MM.1S (cell line): ENCODE data around the gene FAM186B.
A peak's percentile ranks its signal among the peaks of the same experiment; 100 is the strongest.

ENCODE experiments used
- DNase-seq: peaks from one replicate; pipeline ENCODE4 v3.0.0-alpha.2; 2015
- H2AFZ ChIP-seq: fragments of 300-600 bp; sonication (generic); 2 replicates; pipeline ENCODE4 v1.6.0; 2016; ENCODE audit warnings: antibody characterized with exemption, low read length
- H3F3A ChIP-seq: fragments of 300-600 bp; sonication (generic); 2 replicates; pipeline ENCODE4 v1.6.1; 2016; ENCODE audit warnings: mild to moderate bottlenecking, antibody characterized with exemption, low read length, moderate library complexity, mixed read lengths; ENCODE audit not compliant: insufficient read depth
- H3K27ac ChIP-seq: fragments of 300-600 bp; sonication (generic); 2 replicates; pipeline ENCODE4 v1.5.1; 2016; ENCODE audit warnings: mild to moderate bottlenecking, low read length
- H3K27me3 ChIP-seq: fragments of 300-600 bp; sonication (generic); replicated peaks from 2 replicates; pipeline ENCODE4 v1.6.0; 2016; ENCODE audit warnings: low read length; ENCODE audit not compliant: insufficient read depth
- H3K36me3 ChIP-seq: fragments of 300-600 bp; sonication (generic); replicated peaks from 2 replicates; pipeline ENCODE4 v1.6.1; 2016; ENCODE audit warnings: mild to moderate bottlenecking, low read length, mixed read lengths; ENCODE audit not compliant: insufficient read depth
- H3K4me1 ChIP-seq: fragments of 300-600 bp; sonication (generic); 2 replicates; pipeline ENCODE4 v1.6.1; 2016; ENCODE audit warnings: low read length, mixed read lengths
- H3K4me2 ChIP-seq: fragments of 300-600 bp; sonication (generic); 2 replicates; pipeline ENCODE4 v1.6.0; 2016; ENCODE audit warnings: low read depth, low read length
- H3K4me3 ChIP-seq: fragments of 300-600 bp; sonication (generic); 2 replicates; pipeline ENCODE4 v1.5.1; 2016; ENCODE audit warnings: low read length, mixed read lengths
- H3K79me2 ChIP-seq: fragments of 300-600 bp; sonication (generic); 2 replicates; pipeline ENCODE4 v1.6.1; 2016; ENCODE audit warnings: mixed run types, low read length, mixed read lengths
- H3K9ac ChIP-seq: fragments of 300-600 bp; sonication (generic); 2 replicates; pipeline ENCODE4 v1.6.1; 2016; ENCODE audit warnings: low read length, mixed read lengths
- H3K9me2 ChIP-seq: fragments of 300-600 bp; sonication (generic); replicated peaks from 2 replicates; pipeline ENCODE4 v1.6.1; 2016; ENCODE audit warnings: mild to moderate bottlenecking, low read length, mixed read lengths; ENCODE audit not compliant: insufficient read depth
- H3K9me3 ChIP-seq: fragments of 300-600 bp; sonication (generic); replicated peaks from 2 replicates; pipeline ENCODE4 v1.6.1; 2016; ENCODE audit warnings: mild to moderate bottlenecking, low read length, mixed read lengths; ENCODE audit not compliant: insufficient read depth
- H4K20me1 ChIP-seq: fragments of 300-600 bp; sonication (generic); 2 replicates; pipeline ENCODE4 v1.6.1; 2016; ENCODE audit warnings: mild to moderate bottlenecking, low read length, moderate library complexity, mixed read lengths; ENCODE audit not compliant: insufficient read depth
- CTCF ChIP-seq: fragments of 300-600 bp; sonication (generic); IDR thresholded peaks from 2 replicates; pipeline ENCODE4 v1.5.1; 2016; ENCODE audit warnings: antibody characterized with exemption, low read length, mixed read lengths
- EZH2 ChIP-seq: fragments of 300-600 bp; sonication (generic); optimal IDR thresholded peaks from 2 replicates; pipeline ENCODE3; 2017; ENCODE audit warnings: low read depth, mild to moderate bottlenecking, antibody characterized with exemption, low read length, mixed read lengths
- EZH2phosphoT487 ChIP-seq: fragments of 300-600 bp; sonication (generic); IDR thresholded peaks from 2 replicates; pipeline ENCODE4 v1.6.1; 2018; ENCODE audit warnings: antibody characterized with exemption, low read length

The FAM186B gene

GRCh38 chr12:49537752-49538509, 67.5 kb downstream of the FAM186B start:
- H4K20me1 ChIP-seq: no peaks in the 10 kb centered on the region
- H3K9me2 ChIP-seq: no peaks in the 10 kb centered on the region
- DNase-seq: peak; percentile 25
- peak overlapping the region; percentile 57 for H3K4me3 ChIP-seq
- H3K4me1 ChIP-seq: no peaks in the 10 kb centered on the region
- H3K27me3 ChIP-seq: peaks cover 35% of the 10 kb centered on the region
- H3K4me2 ChIP-seq: peak overlapping the region; percentile 99
- 0 out of 2 replicates have a peak overlapping the region, but pooled peaks have one; percentile 42 for H2AFZ ChIP-seq
- TF ChIP-seq EZH2 (no peak), EZH2phosphoT487 (no peak), CTCF (peak; percentile 15; the same call in 1 of the 2 replicates)
- no peaks in the 10 kb centered on the region for H3K79me2 ChIP-seq
- no peak overlapping the region for H3K27ac ChIP-seq
- peak overlapping the region; percentile 16; the same call in 1 of the 2 replicates for H3K9ac ChIP-seq
- 0 out of 2 replicates have a peak, but pooled peaks cover 10% of the 10 kb centered on the region for H3F3A ChIP-seq
- H3K36me3 ChIP-seq: no peaks in the 10 kb centered on the region
- H3K9me3 ChIP-seq: no peaks in the 10 kb centered on the region
